22Rv1 (cell line): ENCODE measurements around the gene MAD1L1.
"Not testable (repeated sequence)": the region's sequence is repeated elsewhere in the genome, so short reads cannot be mapped to it uniquely, and the experiment has no call there.

ENCODE experiments used
- CTCF ChIP-seq: fragments of 450-650 bp; IDR thresholded peaks from 2 replicates; pipeline ENCODE4 v1.5.1; 2017; ENCODE audit warnings: mild to moderate bottlenecking
- ZFX ChIP-seq: fragments of 450-650 bp; IDR thresholded peaks from 2 replicates; pipeline ENCODE4 v1.6.1; 2017; ENCODE audit warnings: antibody characterized with exemption, borderline replicate concordance

- TF ChIP-seq CTCF, ZFX: not testable (repeated sequence)
These were observed 174.5 kb downstream of the MAD1L1 start for GRCh38 chr7:2058246-2058645.
